ENCODE data around the gene RFESD. TPM values are rescaled to one million over a fixed set of nuclear protein-coding genes. Genes with fewer than 3 reads are reported as not detected.

Gene RFESD
- total and polyA plus RNA-seq, 2 of the 8 experiments (the other 6 are each of a cell fraction or from before 2014, with no cell fraction given), result 1.7 to 2.0 TPM

GRCh38 chr5:95646569-95647431 is at the start of gene RFESD (continued):
- TF ChIP-seq SIX5 (IDR thresholded peaks at IDR 0.05; ENCODE audit: low read depth, low read length) (no peak), MAX (IDR thresholded peaks at IDR 0.05) (peak; percentile 86), POLR2AphosphoS5 (IDR thresholded peaks at IDR 0.05; ENCODE audit: low read depth, low read length) (peak; percentile 50), YY1 (IDR thresholded peaks at IDR 0.05; ENCODE audit: low read depth, low read length) (no peak)

Measured in H1 (cell line).